Measurements from ENCODE around the gene SLC6A3. TPM values are rescaled to one million over a fixed set of nuclear protein-coding genes. Genes with fewer than 3 reads are reported as not detected.
"Not testable (repeated sequence)": the region's sequence is repeated elsewhere in the genome, so short reads cannot be mapped to it uniquely, and the experiment has no call there.

SLC6A3 gene
- total RNA-seq, 4 donors from 2014 or later = not detected

GRCh38 chr5:1463326-1464095 lies 18.3 kb upstream of the SLC6A3 start:
- no peaks in the 10 kb centered on the region for H3K9me3 ChIP-seq
- no peaks in the 10 kb centered on the region for H3K36me3 ChIP-seq
- ATAC-seq = no peak
- H3K4me3 ChIP-seq = no peak overlapping the region
- in situ Hi-C loops (cut with MboI; ENCODE audit: low sequenced_read_pairs in 4 of 4) = no loop called here
- intact Hi-C loops (cut with DNase I; ENCODE audit: low total_unique reads) = no loop called here
- no peak overlapping the region for H3K27ac ChIP-seq
- DNase-seq = no peak
- peaks cover 0 to 9% (median 4%) of the 10 kb centered on the region in 3 donors for H3K27me3 ChIP-seq
- no peak for TF ChIP-seq POLR2A (IDR thresholded peaks at IDR 0.05)
- TF ChIP-seq CTCF (IDR thresholded peaks at IDR 0.05 in 4 of 5, conservative IDR thresholded peaks at IDR 0.05 in 1 of 5) = no peak
- no peaks in the 10 kb centered on the region for H3K4me1 ChIP-seq

GRCh38 chr5:1462358-1462757 lies 17.1 kb upstream of the SLC6A3 start:
- DNase-seq = no peak
- TF ChIP-seq CTCF (IDR thresholded peaks at IDR 0.05 in 4 of 5, conservative IDR thresholded peaks at IDR 0.05 in 1 of 5) (no peak), POLR2A (IDR thresholded peaks at IDR 0.05) (no peak)
- Histone ChIP-seq H3K9me3 (no peaks in the 10 kb centered on the region), H3K4me1 (no peaks in the 10 kb centered on the region), H3K27me3 (peaks cover 0 to 9% (median 4%) of the 10 kb centered on the region in 3 donors), H3K27ac (no peak overlapping the region), H3K36me3 (no peaks in the 10 kb centered on the region), H3K4me3 (no peak overlapping the region)
- no peak for ATAC-seq
- in situ Hi-C loops (cut with MboI; ENCODE audit: low sequenced_read_pairs in 4 of 4) (no loop called here), intact Hi-C loops (cut with DNase I; ENCODE audit: low total_unique reads) (no loop called here)

GRCh38 chr5:1461396-1461795 lies 16.2 kb upstream of the SLC6A3 start:
- TF ChIP-seq CTCF (IDR thresholded peaks at IDR 0.05 in 4 of 5, conservative IDR thresholded peaks at IDR 0.05 in 1 of 5) (no peak), POLR2A (IDR thresholded peaks at IDR 0.05) (no peak)
- Histone ChIP-seq H3K27ac (no peak overlapping the region), H3K36me3 (no peaks in the 10 kb centered on the region), H3K4me3 (no peak overlapping the region), H3K27me3 (peaks cover 0 to 9% (median 4%) of the 10 kb centered on the region in 3 donors), H3K9me3 (no peaks in the 10 kb centered on the region), H3K4me1 (no peaks in the 10 kb centered on the region)
- in situ Hi-C loops (cut with MboI; ENCODE audit: low sequenced_read_pairs in 4 of 4) = no loop called here
- intact Hi-C loops (cut with DNase I; ENCODE audit: low total_unique reads) = no loop called here
- no peak for DNase-seq
- ATAC-seq = no peak

- no peak for TF ChIP-seq CTCF (IDR thresholded peaks at IDR 0.05 in 4 of 5, conservative IDR thresholded peaks at IDR 0.05 in 1 of 5)
- TF ChIP-seq POLR2A (IDR thresholded peaks at IDR 0.05) = no peak
- peaks cover 0 to 3% (median 0%) of the 10 kb centered on the region in 3 donors for H3K9me3 ChIP-seq
- intact Hi-C loops (cut with DNase I; ENCODE audit: low total_unique reads) (no loop called here), in situ Hi-C loops (cut with MboI; ENCODE audit: low sequenced_read_pairs in 4 of 4) (no loop called here)
- ATAC-seq = no peak
- peaks cover 0 to 9% (median 7%) of the 10 kb centered on the region in 3 donors for H3K27me3 ChIP-seq
- H3K27ac ChIP-seq = no peak overlapping the region
- no peak overlapping the region for H3K4me3 ChIP-seq
- no peaks in the 10 kb centered on the region for H3K36me3 ChIP-seq
- no peak for DNase-seq
- H3K4me1 ChIP-seq = no peaks in the 10 kb centered on the region
Measured at GRCh38 chr5:1460054-1460682, 14.9 kb upstream of the SLC6A3 start.

GRCh38 chr5:1459435-1459834 lies 14.2 kb upstream of the SLC6A3 start:
- H3K27ac ChIP-seq; ATAC-seq; in situ Hi-C loops (cut with MboI; ENCODE audit: low sequenced_read_pairs in 4 of 4); DNase-seq; H3K9me3 ChIP-seq; H3K4me3 ChIP-seq; intact Hi-C loops (cut with DNase I; ENCODE audit: low total_unique reads); H3K4me1 ChIP-seq; H3K36me3 ChIP-seq; H3K27me3 ChIP-seq: not testable (repeated sequence)

- H3K27ac ChIP-seq; intact Hi-C loops (cut with DNase I; ENCODE audit: low total_unique reads); in situ Hi-C loops (cut with MboI; ENCODE audit: low sequenced_read_pairs in 4 of 4); ATAC-seq; H3K36me3 ChIP-seq; H3K4me1 ChIP-seq; DNase-seq; H3K9me3 ChIP-seq; H3K4me3 ChIP-seq: not testable (repeated sequence)
- peaks cover 4 to 22% (median 9%) of the 10 kb centered on the region in 3 donors for H3K27me3 ChIP-seq
Measured at GRCh38 chr5:1456110-1456881, 11.1 kb upstream of the SLC6A3 start.
